Fibroblast of pulmonary artery (primary cell): Measurements from ENCODE around the gene TBC1D10A.

Experiments used
- DNase-seq: peaks from one replicate; pipeline ENCODE4 v3.0.0-alpha.2; 2010; ENCODE audit warnings: low read depth
- H3K4me3 ChIP-seq: replicated peaks from 2 replicates; pipeline ENCODE4 v1.5.1; 2011; ENCODE audit warnings: low read depth, mild to moderate bottlenecking, control low read depth, low read length, moderate library complexity
- TF ChIP-seq, protein P1 (sequence below): IDR thresholded peaks from 2 replicates; pipeline ENCODE4 v1.5.1; 2011; ENCODE audit warnings: mild to moderate bottlenecking, control low read depth, low read length, inconsistent platforms; ENCODE audit errors: missing control alignments

TBC1D10A gene

DNA sequence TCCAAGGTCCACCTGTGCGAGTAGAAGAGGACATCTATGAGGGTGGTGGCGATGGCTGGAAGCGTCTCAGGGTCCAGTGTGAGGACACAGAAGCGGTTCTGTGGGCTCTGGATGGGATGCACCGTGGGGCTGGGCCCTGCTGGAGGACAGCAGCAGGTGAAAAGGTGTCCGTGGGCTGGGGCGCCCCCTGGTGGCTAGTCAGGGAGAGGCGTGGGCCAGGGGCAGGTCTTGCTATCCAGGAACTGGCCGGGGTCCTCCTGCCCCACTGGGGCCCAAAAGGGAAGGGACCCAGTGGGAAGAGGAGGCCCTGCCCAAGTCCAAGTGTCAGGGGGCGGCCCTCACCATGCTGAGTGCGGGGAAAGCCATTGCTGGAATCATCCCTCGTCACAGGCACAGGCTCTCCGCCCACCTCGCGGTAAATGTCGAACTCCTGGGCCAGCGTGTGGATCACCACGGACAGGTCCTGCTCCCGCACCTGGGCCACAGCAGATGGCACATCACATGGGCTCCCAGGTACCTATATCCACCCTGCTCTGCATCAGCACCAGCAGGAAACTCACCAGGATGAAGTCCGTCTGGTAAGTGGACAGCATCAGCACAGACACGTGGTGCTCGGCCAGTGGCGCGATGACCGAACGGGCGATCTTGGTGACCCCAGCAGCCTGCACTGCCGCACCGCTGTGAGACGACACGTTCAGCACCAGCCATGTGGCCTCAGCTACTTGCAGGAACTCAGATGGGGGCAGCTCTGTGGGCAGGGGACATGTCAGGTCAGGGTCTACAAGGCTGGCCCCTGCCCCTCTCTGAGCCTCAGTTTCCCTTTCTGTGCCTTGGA is 39.7 kb downstream of the TBC1D10A start:
- no peak overlapping the region for H3K4me3 ChIP-seq
- TF ChIP-seq, protein P1, sequence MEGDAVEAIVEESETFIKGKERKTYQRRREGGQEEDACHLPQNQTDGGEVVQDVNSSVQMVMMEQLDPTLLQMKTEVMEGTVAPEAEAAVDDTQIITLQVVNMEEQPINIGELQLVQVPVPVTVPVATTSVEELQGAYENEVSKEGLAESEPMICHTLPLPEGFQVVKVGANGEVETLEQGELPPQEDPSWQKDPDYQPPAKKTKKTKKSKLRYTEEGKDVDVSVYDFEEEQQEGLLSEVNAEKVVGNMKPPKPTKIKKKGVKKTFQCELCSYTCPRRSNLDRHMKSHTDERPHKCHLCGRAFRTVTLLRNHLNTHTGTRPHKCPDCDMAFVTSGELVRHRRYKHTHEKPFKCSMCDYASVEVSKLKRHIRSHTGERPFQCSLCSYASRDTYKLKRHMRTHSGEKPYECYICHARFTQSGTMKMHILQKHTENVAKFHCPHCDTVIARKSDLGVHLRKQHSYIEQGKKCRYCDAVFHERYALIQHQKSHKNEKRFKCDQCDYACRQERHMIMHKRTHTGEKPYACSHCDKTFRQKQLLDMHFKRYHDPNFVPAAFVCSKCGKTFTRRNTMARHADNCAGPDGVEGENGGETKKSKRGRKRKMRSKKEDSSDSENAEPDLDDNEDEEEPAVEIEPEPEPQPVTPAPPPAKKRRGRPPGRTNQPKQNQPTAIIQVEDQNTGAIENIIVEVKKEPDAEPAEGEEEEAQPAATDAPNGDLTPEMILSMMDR = peak; percentile 76

DNA sequence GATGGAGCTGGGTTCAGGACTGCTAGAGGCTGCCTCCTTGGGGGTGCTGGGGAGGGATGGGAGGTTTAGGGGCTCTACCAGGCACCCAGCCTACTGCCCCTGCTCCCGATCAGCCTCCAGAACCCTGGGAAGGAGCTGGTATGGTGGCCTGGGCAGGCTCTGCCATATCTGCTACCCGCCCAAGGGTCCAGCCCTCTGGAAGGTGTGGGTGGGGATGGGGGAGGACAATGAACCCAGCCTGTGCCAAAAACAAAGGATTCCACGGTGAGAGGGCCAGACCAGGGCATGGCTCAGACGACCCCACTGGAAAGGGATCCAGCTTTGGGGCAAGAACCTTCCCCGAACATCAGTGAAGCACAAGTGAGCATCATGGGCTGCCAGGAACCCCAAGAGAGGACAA is 40.4 kb downstream of the TBC1D10A start:
- no peak overlapping the region for H3K4me3 ChIP-seq
- TF ChIP-seq, protein P1 = no peak
- no peak for DNase-seq

More for the DNA sequence above, 39.7 kb downstream of the TBC1D10A start:
- peak; percentile 63 for DNase-seq

DNA sequence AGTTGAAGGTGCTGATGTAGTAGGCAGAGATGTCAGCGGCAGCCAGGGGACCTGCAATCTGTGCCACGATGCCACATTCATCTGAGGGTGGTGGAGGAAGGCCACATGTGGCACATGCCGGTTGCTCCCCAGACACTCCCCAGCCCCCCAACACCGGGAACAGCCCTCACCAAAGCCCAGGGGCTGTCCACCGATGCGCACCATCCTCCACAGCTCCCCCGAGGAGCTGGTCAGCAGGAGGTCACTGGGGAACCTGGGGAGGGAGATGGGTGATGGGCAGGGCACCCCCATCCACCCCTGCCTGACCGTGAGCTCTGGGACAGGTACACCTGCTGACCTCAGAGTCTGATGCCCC is 40.9 kb downstream of the TBC1D10A start:
- H3K4me3 ChIP-seq = no peak overlapping the region
- DNase-seq = no peak
- TF ChIP-seq, protein P1 = no peak

DNA sequence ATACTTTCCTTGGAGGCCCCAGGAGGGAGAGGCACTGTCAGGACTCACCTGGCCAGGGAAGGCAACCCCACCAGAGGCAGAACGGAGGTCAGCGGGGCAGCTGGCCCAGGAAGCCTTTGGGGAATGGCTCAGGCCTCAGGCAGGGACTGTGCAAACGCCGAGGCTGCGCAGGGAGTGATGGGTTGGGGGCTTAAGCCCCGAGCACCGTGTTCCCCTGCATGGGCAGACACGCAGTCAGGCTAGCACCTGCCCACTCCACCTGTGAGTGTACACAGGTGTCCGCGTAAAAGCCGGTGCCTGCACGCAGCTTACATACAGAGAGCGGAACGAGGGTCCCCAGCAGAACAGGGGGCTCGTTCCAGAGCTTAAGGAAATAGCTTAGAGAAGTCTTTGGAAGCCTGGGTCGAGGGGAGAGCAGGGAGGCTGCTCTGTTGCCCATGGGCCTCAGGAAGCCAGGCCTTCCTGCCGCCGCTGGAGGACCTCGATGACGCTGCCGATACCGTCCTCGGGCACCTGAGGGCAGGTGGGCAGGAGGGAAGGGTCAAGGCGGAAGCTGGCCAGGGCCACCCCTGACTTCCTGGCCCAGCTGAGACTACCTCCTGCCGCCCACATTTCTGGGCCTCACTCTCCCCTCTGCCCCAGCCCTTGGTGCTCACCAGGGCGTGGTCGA is 41.4 kb downstream of the TBC1D10A start:
- H3K4me3 ChIP-seq = no peak overlapping the region
- DNase-seq = no peak
- TF ChIP-seq, protein P1 = no peak

DNA sequence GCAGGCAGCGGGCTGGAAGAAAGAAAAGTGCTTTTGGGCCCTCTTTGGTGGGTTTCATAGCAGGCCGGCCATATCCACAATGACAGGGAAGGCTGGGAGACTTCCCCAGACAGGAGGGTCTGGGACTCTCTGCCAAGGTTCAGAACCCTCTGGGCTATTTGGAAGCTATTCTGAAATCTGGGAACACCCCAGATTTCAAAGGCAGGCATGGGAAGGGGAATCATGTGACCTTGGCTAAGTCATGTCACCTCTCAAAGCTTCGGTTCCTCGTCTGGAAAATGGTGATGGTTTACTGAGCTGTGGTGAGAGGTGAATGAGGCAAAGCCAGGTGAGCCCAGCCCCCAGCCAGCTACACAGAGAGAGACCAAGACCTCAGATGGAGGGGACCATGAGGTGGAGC is 42.1 kb downstream of the TBC1D10A start:
- TF ChIP-seq, protein P1 = no peak
- DNase-seq = no peak

DNA sequence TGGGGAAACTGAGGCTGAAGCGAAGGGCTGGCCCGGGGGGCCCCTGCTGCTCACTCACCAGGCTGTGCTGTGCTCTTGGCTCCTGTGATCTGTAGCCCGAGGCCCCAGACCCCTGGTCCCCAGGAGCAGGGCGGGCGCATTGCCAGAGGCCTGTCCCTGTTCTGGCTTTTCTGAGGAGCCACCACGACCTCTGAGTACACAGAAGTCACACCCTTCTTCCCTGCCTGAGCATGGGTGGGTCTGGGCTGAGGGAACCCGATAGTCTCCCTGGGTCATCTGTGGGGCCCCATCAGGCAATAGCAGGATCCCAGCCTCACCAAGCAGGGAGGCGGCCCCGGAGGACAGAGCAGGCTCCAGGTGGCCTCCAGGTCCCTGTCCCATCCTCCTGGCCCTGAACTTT is 42.6 kb downstream of the TBC1D10A start:
- H3K4me3 ChIP-seq = no peak overlapping the region
- DNase-seq = no peak
- TF ChIP-seq, protein P1 = no peak

More for the DNA sequence above, 42.1 kb downstream of the TBC1D10A start:
- H3K4me3 ChIP-seq = no peak overlapping the region
